PFSK-1 (cell line): ENCODE results near the gene ANTXR1.

Source experiments
- POLR2AphosphoS5 ChIP-seq: IDR thresholded peaks from 2 replicates; pipeline ENCODE4 v1.6.1; 2012; ENCODE audit warnings: low read depth, mild to moderate bottlenecking, control low read depth, low read length, moderate library complexity
- SIN3A ChIP-seq: IDR thresholded peaks from 2 replicates; pipeline ENCODE4 v1.6.1; 2012; ENCODE audit warnings: mild to moderate bottlenecking, low read length, moderate library complexity, borderline replicate concordance; ENCODE audit not compliant: insufficient read depth
- TAF1 ChIP-seq: IDR thresholded peaks from 2 replicates; pipeline ENCODE4 v1.6.1; 2012; ENCODE audit warnings: low read length, control low read depth, borderline replicate concordance; ENCODE audit not compliant: insufficient read depth

- TF ChIP-seq POLR2AphosphoS5 = no peak
- TF ChIP-seq SIN3A = no peak
- TF ChIP-seq TAF1 = no peak
Observed at GRCh38 chr2:69119104-69119894, 106.3 kb downstream of the ANTXR1 start.
